ENCODE results near the gene ANGEL2.

DNA sequence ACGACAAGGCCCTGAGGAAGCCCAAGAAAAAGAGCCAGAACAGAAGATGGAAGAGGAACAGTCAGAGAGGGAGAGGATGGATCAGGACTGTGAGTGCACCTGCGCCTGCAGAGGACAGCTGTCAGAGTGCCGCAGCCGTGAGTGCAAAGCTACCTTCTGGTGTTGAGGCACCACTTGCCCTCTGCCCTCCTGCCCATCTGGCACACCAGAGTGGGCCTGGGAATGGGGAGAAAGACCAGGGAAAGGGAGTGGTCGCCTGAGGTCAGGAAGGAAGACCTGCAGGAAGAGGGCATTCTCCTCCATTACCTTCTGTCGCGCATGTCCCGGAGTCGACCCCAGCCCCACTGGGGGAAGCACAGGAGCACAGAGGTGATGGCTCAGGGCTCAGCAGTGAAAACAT is 39.1 kb downstream of the ANGEL2 start:
- TF ChIP-seq, protein P1, sequence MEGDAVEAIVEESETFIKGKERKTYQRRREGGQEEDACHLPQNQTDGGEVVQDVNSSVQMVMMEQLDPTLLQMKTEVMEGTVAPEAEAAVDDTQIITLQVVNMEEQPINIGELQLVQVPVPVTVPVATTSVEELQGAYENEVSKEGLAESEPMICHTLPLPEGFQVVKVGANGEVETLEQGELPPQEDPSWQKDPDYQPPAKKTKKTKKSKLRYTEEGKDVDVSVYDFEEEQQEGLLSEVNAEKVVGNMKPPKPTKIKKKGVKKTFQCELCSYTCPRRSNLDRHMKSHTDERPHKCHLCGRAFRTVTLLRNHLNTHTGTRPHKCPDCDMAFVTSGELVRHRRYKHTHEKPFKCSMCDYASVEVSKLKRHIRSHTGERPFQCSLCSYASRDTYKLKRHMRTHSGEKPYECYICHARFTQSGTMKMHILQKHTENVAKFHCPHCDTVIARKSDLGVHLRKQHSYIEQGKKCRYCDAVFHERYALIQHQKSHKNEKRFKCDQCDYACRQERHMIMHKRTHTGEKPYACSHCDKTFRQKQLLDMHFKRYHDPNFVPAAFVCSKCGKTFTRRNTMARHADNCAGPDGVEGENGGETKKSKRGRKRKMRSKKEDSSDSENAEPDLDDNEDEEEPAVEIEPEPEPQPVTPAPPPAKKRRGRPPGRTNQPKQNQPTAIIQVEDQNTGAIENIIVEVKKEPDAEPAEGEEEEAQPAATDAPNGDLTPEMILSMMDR (conservative IDR thresholded peaks at IDR 0.05; ENCODE audit: low read depth, low read length): no peak
- no peak for TF ChIP-seq EZH2phosphoT487 (IDR thresholded peaks at IDR 0.05; ENCODE audit: borderline replicate concordance, low read length)
